ENCODE measurements around the gene SP3.

Gene SP3

DNA sequence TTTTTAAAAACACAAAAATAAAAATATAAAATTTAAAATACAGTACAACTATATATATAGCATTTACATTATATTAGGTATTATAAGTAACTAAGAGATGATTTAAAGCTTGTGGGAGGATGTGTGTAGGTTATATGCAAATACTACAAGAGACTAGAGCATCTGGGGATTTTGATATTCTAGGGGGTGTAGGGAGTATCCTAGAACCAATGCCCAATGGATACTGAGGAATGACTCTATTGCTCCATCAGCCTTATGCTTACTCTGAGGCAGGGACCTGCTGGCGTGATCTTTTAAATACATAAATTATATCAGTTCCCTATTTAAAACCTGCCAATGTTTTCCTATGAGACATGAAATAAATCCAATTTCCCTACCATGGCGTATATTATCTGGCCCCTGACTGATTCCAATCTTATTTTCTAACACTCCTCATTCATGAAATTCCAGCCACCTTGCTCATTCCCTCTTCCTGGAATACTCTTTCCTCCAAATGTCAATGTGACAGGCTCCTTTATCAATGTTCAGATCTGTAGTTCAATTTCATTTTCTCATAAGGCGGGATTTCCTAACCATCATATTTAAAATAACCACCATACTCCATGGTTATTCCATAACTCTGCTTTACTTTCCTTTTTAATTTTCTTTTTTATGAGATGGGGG is 22.2 kb downstream of the SP3 start:
- DNase-seq (ENCODE audit: low read depth) = no peak

DNA sequence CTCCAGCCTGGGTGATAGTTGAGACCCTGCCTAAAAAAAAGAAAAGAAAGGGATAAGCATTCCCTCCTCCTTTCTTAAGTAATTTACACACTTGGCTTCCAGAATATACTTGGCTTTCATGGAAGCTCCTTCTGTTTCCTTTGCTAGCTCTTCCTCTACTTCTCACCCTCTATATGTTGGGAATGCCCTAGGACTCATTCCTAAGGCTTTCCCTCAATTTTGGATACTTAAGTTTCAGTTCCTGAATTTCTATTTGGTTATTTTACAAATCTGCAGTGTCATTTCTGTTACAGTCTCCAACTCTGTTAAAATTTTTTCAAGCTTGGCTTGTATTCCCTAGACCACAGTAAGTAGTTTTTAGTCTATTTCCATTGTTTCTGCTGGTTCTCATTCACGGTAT is 23.6 kb downstream of the SP3 start:
- DNase-seq (ENCODE audit: low read depth) = no peak

DNA sequence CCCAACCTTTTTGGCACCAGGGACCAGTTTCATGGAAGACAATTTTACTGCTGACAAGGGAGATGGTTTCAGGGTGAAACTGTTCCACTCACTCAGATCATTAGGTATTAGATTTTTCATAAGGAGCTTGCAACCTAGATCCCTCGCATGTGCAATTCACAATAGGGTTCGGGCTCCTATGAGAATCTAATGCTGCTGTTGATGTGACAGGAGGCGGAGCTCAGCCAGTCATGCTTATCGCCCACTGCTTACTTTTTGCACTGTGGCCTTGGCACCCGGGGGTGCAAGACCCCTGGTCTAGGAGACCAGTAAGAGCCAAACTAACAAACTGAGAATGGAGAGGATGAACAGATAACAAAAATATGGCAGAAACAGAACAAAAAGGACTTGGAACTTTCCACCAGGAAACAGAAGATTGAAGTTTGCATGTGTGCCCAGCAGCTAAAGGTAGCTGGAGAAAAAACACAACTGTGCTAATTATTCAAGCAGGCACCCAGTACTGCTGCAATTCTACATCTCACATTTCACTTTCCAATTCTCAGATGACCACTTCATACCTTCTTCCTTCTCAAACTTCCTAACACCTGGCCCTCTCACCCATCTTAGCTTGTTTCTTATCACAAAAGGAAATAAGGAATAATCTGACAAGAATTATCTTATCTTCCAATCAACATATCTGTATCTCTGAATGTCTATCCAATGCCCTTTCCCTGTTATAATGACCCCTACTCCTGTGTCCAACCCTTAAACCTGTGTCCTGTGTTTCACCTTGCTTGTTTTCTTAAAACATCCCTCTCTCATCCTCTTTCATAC is 24.8 kb downstream of the SP3 start:
- DNase-seq (ENCODE audit: low read depth) = no peak

DNA sequence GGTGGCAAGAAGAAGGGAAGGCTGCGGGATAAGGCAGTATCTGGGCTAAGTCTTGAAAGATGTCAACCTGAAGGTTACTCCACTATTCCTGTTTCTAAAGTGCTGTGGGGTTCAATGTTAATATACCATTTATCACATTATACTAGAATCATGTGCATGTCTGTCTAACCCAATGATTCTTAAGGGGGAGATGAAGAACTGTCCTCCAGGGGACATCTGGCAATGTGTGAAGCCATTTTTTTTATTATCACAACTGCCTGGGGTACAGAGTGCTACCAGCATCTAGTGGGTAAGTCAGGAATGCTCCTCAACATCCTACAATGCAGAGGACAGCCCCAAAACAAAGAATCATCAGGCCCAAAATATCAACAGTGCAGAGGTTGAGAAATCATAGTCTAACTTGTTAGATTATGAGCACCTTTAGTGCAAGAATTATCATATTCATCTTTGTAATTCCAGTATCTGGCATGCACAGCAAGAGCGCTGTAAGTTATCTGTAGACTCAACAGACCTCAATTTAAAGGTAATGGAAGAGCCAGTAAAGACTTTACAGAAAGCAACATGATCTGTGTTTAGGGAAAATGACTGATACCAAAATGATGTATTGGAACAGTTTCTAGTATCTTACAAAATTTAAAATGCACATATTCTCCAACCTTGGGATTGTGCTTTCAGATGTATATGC is 26.3 kb downstream of the SP3 start:
- no peak for DNase-seq (ENCODE audit: low read depth)

DNA sequence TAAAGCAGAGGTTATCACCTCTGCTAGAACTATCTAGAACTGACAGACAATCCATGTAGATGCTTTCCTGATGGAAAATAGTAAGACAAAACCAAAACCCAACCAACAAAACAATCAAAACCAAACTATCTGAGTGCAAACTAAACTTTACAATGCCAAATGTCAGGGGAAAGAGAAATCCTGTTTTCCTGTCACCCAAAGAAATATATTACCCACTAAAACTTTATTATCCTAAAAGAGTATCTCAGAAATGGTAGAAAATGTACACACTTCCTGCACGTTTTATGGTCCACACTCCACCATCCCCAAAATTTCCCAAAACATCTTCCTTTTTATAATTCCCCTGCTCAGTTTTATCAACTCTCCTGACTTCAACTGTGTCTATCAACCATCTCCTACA is 29.9 kb downstream of the SP3 start:
- no peak for DNase-seq (ENCODE audit: low read depth)

DNA sequence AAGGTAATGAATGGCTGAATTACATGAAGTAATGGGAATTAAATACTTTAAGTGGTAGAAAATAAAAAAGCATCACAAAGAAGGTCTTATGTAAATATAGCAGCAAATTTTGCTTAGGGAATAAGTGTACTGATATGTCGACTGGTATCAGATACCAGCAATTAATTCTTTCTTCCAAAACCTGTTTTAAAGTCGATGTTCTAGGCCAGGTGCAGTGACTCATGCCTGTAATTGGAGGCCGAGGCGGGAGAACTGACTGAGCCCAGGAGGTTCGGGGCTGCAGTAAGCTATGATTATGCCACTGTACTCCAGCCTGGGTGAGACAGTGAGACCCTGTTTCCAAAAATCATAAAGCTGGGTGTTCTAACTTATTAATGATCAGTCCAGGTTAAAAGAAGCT is 30.3 kb downstream of the SP3 start:
- DNase-seq (ENCODE audit: low read depth) = no peak

DNA sequence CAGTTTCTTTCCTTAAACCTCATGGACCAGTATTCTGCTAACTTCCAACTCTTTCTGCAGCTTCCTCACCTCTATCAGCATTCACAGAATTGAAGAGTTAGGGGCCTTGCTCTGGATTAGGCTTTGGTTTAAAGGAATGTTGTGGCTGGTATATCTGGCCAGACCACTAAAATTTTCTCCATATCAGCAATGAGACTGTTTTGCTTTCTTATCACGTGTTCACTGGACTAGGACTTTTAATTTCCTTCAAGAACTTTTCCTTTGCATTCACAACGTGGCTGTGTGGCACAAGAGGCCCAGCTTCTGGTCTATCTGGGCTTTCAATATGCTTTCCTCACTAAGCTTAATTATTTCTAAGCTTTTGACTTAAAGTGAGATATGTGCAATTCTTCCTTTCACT is 33.4 kb downstream of the SP3 start:
- no peak for DNase-seq (ENCODE audit: low read depth)

DNA sequence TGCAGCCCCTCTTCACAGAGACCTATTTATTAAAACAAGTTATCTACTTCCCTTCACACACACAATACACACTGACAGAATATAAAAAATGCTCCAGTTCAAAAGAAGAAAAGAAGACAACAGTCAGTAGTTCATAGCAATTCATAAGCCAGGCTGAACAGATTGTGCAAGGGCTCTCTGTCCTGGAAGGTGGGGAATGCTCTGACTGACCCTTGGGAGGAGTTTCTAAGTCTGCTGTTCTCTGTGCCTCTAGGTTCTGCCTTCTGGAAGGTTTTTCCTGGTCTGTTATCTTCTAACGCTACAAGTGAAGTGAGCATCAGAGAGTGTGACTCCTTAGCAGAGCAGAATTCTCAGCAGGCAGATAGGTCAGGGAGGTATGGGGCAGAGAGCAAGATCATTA is 35.7 kb downstream of the SP3 start:
- no peak for DNase-seq (ENCODE audit: low read depth)

DNA sequence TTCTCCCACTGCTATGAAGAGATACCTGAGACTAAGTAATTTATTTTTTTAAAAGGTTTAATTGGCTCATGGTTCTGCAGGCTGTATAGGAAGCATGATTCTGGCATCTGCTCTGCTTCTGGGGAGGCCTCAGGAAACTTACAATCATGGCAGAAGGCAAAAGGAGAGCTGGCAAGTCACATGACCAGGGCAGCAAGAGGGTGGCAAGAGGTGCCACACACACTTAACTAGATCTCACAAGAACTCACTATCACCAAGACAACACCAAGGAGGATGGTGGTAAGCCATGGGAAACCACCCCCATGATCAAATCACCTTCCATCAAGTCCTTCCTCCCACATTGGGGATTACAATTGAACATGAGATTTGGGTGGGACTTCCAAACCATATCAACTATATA is 38.3 kb downstream of the SP3 start:
- no peak for DNase-seq (ENCODE audit: low read depth)

DNA sequence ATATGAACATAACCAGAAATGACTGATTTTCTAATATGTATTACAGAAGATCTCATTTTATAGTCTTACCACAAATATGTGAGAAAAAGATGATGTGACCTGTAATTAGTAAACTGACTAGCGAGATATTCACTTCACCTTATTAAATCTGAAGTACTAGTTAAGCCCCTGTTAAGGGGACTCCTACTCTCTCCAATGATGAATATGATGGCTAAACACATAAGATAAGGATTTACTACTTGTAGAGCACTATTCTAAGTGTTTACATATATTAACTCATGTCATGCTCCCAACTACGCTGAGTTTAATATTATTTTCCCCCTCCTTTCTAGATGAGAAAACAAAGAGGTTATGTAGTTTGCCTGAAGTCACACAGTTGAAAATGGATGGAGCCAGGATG is 40.9 kb downstream of the SP3 start:
- no peak for DNase-seq (ENCODE audit: low read depth)

DNA sequence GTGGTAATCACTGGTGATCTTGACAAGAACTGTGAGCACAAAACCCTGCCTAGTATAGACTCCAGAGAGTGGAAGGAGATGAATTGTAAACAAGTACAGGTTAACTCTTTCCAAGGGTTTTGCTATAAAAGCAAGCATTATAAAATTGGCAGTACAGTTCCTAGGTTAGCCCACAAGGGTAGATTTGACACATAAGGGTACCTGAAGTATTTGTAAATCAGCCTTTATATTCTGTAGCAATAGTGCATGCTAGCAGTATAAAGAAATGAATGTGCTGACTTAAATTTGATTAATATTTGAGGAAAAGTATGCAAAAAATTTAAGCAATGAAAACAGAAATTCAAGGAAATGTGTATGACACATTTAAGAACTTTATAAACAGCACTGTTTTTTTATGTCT is 42.4 kb downstream of the SP3 start:
- no peak for DNase-seq (ENCODE audit: low read depth)

DNA sequence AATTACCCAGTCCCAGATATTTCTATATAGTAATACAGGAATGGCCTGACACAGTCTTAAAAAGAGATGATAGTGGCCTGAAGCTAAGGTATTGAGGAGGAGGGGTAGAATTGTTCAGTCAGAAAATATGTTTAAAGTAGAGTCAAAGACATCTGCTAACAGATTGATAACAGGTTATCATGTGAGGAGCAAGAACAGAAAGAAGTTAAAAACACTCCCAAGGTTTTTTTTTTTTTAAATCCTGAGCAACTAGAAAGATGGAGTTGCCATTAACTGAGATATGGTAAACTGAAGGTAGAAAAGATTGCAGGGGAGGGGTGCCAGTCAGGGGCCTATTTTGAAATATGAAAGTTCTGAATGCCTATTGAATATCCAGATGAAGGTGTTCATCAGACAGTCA is 43.1 kb downstream of the SP3 start:
- DNase-seq (ENCODE audit: low read depth) = no peak

DNA sequence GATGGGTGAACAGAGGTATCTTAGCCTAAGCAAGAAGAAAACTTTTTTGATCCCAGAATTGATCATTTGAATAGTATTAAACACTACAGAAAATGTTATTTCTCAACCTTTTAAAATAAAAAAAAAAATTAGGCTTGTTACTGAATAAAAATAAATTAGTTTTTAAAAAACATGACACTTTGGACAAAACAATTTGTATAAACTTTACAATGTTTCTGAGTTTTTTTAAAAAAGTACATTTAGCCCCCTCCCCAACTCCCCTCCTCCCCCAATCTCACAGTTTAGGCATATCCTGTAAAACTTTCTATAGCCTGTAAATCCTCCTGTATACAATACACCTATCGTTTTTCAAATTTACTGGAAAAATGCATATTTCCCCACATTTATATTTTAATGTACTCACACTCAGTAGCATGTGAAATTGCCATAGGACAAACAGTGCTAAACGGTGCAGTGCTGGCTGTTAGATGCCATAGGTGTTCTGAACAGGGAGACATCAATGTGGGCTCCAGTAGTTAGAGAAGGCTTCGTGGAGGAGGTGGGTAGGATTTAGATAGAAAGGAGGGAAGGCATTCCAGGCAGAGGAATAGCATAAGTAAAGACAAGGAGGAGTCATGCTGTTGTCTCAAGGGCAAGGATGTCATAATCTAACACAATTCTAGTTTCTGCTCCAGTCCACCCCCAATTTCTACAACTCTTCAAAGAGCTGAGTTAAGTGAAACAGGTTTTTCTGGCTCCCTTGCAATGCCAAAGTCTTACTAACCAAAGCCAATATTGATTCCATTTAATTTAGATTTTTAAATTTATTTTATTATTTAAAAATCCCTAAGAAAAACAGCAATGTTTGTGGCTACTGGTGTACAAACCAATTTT is 50.9 kb downstream of the SP3 start:
- no peak for DNase-seq (ENCODE audit: low read depth)

DNA sequence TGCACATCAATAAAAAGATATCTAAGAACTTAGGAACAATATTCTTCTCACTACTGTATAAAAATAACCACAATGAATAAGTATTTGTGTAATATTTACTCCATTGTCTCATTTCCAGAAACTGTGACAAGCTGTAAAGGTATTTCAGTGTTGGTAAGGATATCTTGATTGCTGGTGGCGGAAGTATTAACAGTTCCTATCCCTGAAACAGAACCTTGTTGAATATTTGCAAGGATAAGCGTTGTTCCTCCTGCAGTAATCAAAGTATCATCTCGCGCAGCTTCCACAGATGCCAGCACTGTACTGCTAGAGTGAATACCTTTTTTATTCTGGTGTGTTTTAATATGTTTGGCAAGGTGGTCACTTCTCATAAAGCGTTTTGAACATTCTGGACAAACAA is 55.3 kb downstream of the SP3 start:
- DNase-seq (ENCODE audit: low read depth) = no peak

DNA sequence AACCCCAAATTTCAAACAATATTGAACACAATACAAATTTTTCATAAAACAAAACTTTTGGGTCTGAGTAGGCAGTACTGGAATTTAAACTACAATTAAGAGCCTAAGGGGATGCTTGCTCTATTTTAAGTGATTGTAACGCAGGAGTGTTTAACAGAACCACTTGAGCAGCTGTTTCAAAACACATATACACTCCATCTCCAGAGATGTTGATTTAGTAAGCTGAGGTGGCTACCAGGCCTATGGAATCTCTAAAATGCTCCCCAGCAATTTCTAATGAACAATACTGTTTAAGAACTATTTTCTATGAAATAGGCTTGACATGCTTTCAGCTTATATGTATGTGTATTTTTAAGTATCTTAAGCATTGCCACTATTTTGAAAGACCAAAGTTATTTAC is 58.5 kb downstream of the SP3 start:
- no peak for DNase-seq (ENCODE audit: low read depth)

DNA sequence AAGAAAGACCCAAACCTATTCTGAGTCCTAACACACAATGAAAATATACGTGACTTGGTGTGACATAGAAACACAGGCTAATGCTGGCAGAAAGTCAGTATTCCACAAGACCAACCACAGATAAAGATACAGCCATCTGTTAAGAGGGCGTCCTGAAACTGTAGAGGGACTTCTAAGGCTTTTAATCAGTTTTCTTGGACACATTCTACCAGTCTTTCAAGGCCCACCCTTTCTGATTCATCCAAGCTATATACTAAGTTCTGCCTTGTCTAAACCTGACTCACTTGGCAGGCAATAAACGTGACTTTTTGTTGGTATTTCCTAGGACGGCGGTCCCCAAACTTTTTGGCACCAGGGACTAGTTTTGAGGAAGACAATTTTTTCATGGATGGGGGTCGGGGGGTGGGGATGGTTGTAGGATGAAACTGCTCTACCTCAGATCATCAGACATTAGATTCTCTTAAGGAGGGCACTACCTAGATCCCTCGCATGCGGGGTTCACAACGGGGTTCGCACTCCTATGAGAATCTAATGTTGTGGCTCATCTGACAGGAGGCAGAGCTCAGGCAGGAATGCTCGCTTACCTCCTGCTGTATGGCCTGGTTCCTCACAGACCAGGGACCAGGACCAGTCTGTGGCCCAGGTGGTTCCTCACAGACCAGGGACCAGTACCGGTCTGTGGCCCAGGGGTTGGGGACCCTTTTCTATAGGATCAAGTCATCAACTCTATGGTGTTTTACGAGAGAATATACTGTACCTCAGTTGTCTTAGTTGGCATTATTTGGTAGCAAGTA is 61.4 kb downstream of the SP3 start:
- DNase-seq (ENCODE audit: low read depth) = no peak

DNA sequence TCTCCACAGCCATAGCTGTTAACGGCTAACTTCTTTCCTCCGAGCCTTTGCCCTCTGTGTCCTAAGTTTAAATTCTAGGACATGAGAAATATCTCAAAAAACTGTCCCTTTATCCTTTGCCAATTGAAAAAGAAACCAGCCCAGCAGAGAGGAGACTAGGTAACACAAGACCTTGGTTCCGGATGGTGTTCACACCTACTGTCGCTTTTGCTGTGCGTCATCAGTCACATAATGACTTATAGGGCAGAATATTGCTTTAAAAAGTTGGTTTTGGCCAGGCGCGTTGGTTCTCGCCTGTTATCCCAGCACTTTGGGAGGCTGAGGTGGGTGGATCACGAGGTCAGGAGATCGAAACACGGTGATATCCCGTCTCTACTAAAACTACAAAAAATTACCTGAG is 66.2 kb downstream of the SP3 start:
- no peak for DNase-seq (ENCODE audit: low read depth)

DNA sequence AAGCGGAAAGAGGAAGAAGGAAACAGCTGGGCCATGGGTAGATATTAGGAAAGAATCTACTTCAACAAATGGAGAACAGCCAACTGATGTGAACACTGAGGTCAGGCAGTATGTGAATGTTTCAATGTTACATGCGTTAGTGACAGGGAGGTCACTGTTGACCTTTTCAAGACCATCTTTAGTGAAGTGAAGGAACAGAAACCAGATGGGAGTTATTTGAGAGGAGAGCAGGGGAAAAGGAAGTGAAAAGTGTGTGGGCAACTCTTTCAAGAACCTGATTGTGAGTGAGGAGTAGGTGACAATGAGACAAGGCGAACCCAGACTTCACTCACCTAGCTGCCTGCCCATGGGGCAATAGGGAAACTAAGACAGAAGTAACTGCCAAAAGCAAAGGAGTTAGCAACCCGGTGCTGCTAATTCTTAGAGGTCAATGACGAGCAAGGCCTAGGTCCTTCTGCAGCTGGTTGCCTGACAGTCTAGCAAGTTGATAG is 67.0 kb downstream of the SP3 start:
- DNase-seq (ENCODE audit: low read depth) = no peak

DNA sequence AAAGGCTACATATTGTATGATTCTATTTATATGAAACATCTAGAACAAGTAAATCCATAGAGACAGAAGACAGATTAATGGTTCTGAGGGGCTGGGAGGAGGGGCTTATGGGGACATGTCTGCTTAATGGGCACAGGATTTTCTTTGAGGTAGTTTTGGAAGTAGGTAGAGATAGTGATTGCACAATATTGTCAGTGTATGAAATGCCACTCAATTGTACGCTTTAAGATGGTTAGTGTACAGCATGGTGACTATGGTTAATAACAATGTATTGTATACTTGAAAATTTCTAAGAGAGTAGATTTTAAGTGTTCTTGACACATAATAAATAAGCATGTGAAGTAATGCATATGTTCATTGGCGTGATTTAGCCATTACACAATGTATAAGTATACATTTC is 68.4 kb downstream of the SP3 start:
- DNase-seq (ENCODE audit: low read depth) = no peak

DNA sequence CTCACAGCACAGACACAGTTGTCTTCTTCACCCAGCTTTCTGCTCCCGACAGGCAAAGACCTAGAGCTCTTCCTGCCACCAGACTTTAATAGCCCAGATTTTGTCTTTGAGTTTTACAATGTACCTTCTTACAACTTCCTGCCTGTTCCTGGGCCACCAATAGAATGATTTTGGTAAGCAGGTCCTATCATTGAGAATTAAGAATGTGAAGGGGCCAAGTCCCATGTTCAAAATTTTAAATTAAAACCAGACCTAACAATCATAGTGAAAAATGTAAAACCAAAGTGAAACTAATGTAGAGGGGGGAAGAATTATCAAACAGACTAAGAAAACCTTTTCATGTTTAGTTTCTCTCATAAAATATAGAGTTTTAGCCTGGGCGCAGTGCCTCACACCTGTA is 72.8 kb downstream of the SP3 start:
- no peak for DNase-seq (ENCODE audit: low read depth)

DNA sequence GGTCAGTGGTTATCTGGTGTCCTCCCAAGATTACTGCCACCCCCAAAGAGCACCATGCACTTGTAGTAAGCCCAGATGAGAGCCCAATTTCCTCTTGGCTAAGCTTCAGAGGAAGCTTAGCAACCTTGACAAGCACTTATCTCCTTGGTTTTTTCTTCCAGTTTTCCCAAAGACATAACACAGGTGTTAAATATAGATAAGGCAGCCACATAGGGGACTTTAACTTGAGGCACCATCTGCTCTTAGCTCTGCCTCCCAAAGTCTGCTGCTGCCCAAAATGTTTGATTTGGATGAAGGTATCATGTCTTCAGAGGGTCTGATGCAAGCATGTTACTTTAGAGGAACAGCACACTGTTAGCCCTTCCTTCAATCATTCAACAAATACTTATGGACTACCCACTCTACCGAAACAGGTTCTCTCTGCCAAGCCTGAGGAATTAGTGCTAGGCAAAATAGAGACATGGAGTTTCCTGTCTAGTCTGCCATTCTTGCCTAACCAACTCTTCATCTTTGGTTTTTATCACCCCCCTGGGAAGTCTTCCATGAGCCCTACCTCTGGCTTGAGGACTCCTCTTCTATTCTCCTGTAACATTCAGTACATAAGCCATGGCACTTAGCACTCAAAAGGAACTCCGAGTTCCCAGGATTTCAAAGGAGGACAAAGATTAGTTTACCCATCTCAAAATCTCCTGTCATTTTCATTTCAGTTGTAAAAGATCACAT is 73.7 kb downstream of the SP3 start:
- DNase-seq (ENCODE audit: low read depth) = no peak
